Cardiac septum (tissue), 1 donor: ENCODE data around the gene ERFE. TPM values are rescaled to one million over a fixed set of nuclear protein-coding genes. Genes with fewer than 3 reads are reported as not detected.
"Not testable (repeated sequence)": the region's sequence is repeated elsewhere in the genome, so short reads cannot be mapped to it uniquely, and the experiment has no call there.

Experiments used
- DNase-seq: peaks from one replicate; pipeline ENCODE4 v3.0.0-alpha.2; 2020; ENCODE audit warnings: low spot score
- intact Hi-C: fragments of 100-400 bp; cut with DNase I; formaldehyde crosslinking; loops from one replicate; pipeline ENCODE4 v1.14.0; 2022
- total RNA-seq: library from RNA; stranded (reverse); fragmentation: NEBNext Ultra II Directional; extraction: Animal tissue kit (Norgen Biotek cat#: 25700); gene quantifications from one replicate; pipeline ENCODE4 v1.2.1, GENCODE V29; 2021
- donor health status: DM: no; HTN: no; CAD: no.

Gene ERFE
- total RNA-seq, 1 donor from 2014 or later: 0.62 TPM

- intact Hi-C loops: loop anchor here (5.0 kb wide), 1 partner anchor 99 kb away; no protein-coding TSS in a partner anchor
- DNase-seq: no peak
Measured at GRCh38 chr2:238163481-238164198, 4.9 kb downstream of the ERFE start.

- no peak for DNase-seq
- intact Hi-C loops: loop anchor here (5.0 kb wide), 1 partner anchor 97 kb away; no protein-coding TSS in a partner anchor
Measured at GRCh38 chr2:238164906-238165287, 6.1 kb downstream of the ERFE start.

- peak; percentile 74 for DNase-seq
- intact Hi-C loops: no loop called here
Measured at GRCh38 chr2:238165288-238165921, 6.6 kb downstream of the ERFE start.

- DNase-seq: peak; percentile 71
- intact Hi-C loops: no loop called here
Measured at GRCh38 chr2:238166391-238167343, 7.9 kb downstream of the ERFE start.

- DNase-seq: no peak
- intact Hi-C loops: no loop called here
Measured at GRCh38 chr2:238167344-238167715, 8.6 kb downstream of the ERFE start.

- DNase-seq: peak; percentile 63
- intact Hi-C loops: no loop called here
Measured at GRCh38 chr2:238167761-238168160, 9.0 kb downstream of the ERFE start.

GRCh38 chr2:238168196-238169047, 9.7 kb downstream of the ERFE start:
- intact Hi-C loops: no loop called here
- DNase-seq: peak; percentile 68

- no peak for DNase-seq
- intact Hi-C loops: no loop called here
Measured at GRCh38 chr2:238169048-238169707, 10.4 kb downstream of the ERFE start.

- intact Hi-C loops: no loop called here
- DNase-seq: no peak
Measured at GRCh38 chr2:238169708-238170251, 11.0 kb downstream of the ERFE start.

- intact Hi-C loops: no loop called here
- DNase-seq: no peak
Measured at GRCh38 chr2:238170386-238171071, 11.8 kb downstream of the ERFE start.

GRCh38 chr2:238171072-238171431, 12.3 kb downstream of the ERFE start:
- intact Hi-C loops, DNase-seq: not testable (repeated sequence)

- intact Hi-C loops: no loop called here
- no peak for DNase-seq
Measured at GRCh38 chr2:238171575-238172187, 12.9 kb downstream of the ERFE start.

GRCh38 chr2:238172439-238172838, 13.7 kb downstream of the ERFE start:
- DNase-seq: no peak
- intact Hi-C loops: no loop called here

GRCh38 chr2:238173692-238174091, 14.9 kb downstream of the ERFE start:
- DNase-seq: no peak
- intact Hi-C loops: no loop called here

- no peak for DNase-seq
- intact Hi-C loops: no loop called here
Measured at GRCh38 chr2:238174291-238174690, 15.5 kb downstream of the ERFE start.

- DNase-seq: no peak
- intact Hi-C loops: no loop called here
Measured at GRCh38 chr2:238174701-238175100, 15.9 kb downstream of the ERFE start.

- intact Hi-C loops: no loop called here
- DNase-seq: no peak
Measured at GRCh38 chr2:238176613-238177012, 17.8 kb downstream of the ERFE start.

GRCh38 chr2:238180554-238180953, 21.8 kb downstream of the ERFE start:
- intact Hi-C loops: no loop called here
- no peak for DNase-seq
